K562 (cell line): ENCODE results near the gene SLC34A3. TPM values are rescaled to one million over a fixed set of nuclear protein-coding genes. Genes with fewer than 3 reads are reported as not detected.

Source experiments
- ATAC-seq: fragments of 200-7000 bp; cut with Tn5 transposase; 3 replicates; pipeline ENCODE4 v1.9.1; 2020; ENCODE audit warnings: moderate library complexity
- BruUV-seq: library from RNA; stranded (reverse); fragments of 400-500 nt; replicated peaks from 2 replicates; lab custom pipeline; 2021; lab: Mats Ljungman, UMichigan
- CTCF ChIA-PET: fragments of 300-600 bp; formaldehyde crosslinking; extraction: SDS; loops from one replicate; lab custom pipeline; 2021; ENCODE audit warnings: low intra/inter-chr PET ratio; lab: Yijun Ruan, JAX
- POLR2A ChIA-PET: fragments of 300-600, 350-650 bp; sonication (Branson Sonifier 250); formaldehyde crosslinking; extraction: SDS; loops from one replicate; lab custom pipeline; 2021; ENCODE audit warnings: antibody characterized with exemption, inconsistent platforms; lab: Yijun Ruan, JAX
- DNase-seq, 4 experiments: peaks; one replicate each; pipeline versions ENCODE4 v3.0.0 to v3.0.0-alpha.2; 2011 to 2018; ENCODE audit warnings: low spot score in 3 of 4, mixed read lengths in 3 of 4; ENCODE audit errors: extremely low read depth in 1 of 4
- FAIRE-seq: peaks from 2 replicates; lab custom pipeline; 2011; peaks lifted over from hg19 to GRCh38; lab: Jason Lieb, UNC
- H2AFZ ChIP-seq: 2 replicates; pipeline ENCODE4 v1.6.0; 2011; ENCODE audit warnings: low read depth, low read length, control low read depth, inconsistent platforms
- H3K27ac ChIP-seq: fragments of 200-600 bp; 3 replicates; pipeline ENCODE4 v1.8.0; 2011; ENCODE audit warnings: low read depth, mild to moderate bottlenecking, control low read depth, inconsistent platforms, low read length, moderate library complexity, mixed read lengths; ENCODE audit errors: extremely low read depth
- H3K27me3 ChIP-seq, 2 experiments: fragments of 300-600 bp in 1 of 2; 2 replicates in 1 of 2; 3 replicates in 1 of 2; pipeline versions ENCODE4 v1.6.0 to v1.8.0; 2011; ENCODE audit warnings: inconsistent platforms in 2 of 2, low read length in 2 of 2, mild to moderate bottlenecking in 1 of 2, mixed read lengths in 1 of 2, moderate library complexity in 1 of 2; ENCODE audit not compliant: control insufficient read depth in 2 of 2, insufficient read depth in 2 of 2
- H3K36me3 ChIP-seq: fragments of 300-600 bp; 3 replicates; pipeline ENCODE4 v1.8.0; 2011; ENCODE audit warnings: mild to moderate bottlenecking, low read length, inconsistent platforms; ENCODE audit not compliant: control insufficient read depth, insufficient read depth
- H3K4me1 ChIP-seq, 2 experiments: fragments of 200-600 bp in 1 of 2; replicated peaks in 1 of 2; 2 replicates in 1 of 2; 3 replicates in 1 of 2; pipeline versions ENCODE4 v1.5.1 to v1.8.0; 2011; ENCODE audit warnings: inconsistent platforms in 2 of 2, low read length in 2 of 2, mild to moderate bottlenecking in 1 of 2, mixed read lengths in 1 of 2, moderate library complexity in 1 of 2; ENCODE audit not compliant: control insufficient read depth in 2 of 2, insufficient read depth in 2 of 2
- H3K4me2 ChIP-seq: 2 replicates; pipeline ENCODE4 v1.6.1; 2011; ENCODE audit warnings: low read length, control low read depth, inconsistent platforms, mixed read lengths; ENCODE audit not compliant: insufficient read depth
- H3K4me3 ChIP-seq: fragments of 200-600 bp; sonication (generic), shearing (Covaris generic); 2 replicates; pipeline ENCODE4 v1.5.1; 2016; ENCODE audit warnings: control low read depth, inconsistent platforms
- H3K79me2 ChIP-seq: fragments of 200-600 bp; 3 replicates; pipeline ENCODE4 v1.8.0; 2011; ENCODE audit warnings: low read length, inconsistent platforms; ENCODE audit not compliant: control insufficient read depth, insufficient read depth
- H3K9ac ChIP-seq, 2 experiments: 2 replicates each; pipeline versions ENCODE4 v1.6.0 to v1.6.1; 2011; ENCODE audit warnings: low read depth in 2 of 2, low read length in 2 of 2, control low read depth in 1 of 2, inconsistent platforms in 1 of 2, mild to moderate bottlenecking in 1 of 2, mixed read lengths in 1 of 2; ENCODE audit not compliant: insufficient read depth in 1 of 2
- H3K9me1 ChIP-seq: one replicate; pipeline ENCODE4 v1.6.0; 2011; ENCODE audit warnings: inconsistent platforms, mild to moderate bottlenecking, low read length, moderate library complexity; ENCODE audit not compliant: control insufficient read depth, insufficient read depth
- H3K9me3 ChIP-seq: replicated peaks from 2 replicates; pipeline ENCODE4 v1.5.1; 2011; ENCODE audit warnings: low read depth, low read length, inconsistent platforms; ENCODE audit not compliant: control insufficient read depth, insufficient read depth
- H4K20me1 ChIP-seq: replicated peaks from 2 replicates; pipeline ENCODE4 v1.6.1; 2011; ENCODE audit warnings: low read length, inconsistent platforms, mixed read lengths; ENCODE audit not compliant: control insufficient read depth, insufficient read depth
- BCL6 ChIP-seq: fragments of 250-450 bp; sonication (Bioruptor Pico); IDR thresholded peaks from 2 replicates; pipeline ENCODE4 v1.4.0; 2020
- FOXK1 ChIP-seq: sonication (generic); formaldehyde crosslinking; IDR thresholded peaks from 2 replicates; pipeline ENCODE4 v1.8.0; 2022; ENCODE audit warnings: missing genetic modification reagents, mild to moderate bottlenecking, borderline replicate concordance
- GATA2 ChIP-seq: sonication (generic); formaldehyde crosslinking; IDR thresholded peaks from 2 replicates; pipeline ENCODE4 v1.4.0; 2020; ENCODE audit warnings: mild to moderate bottlenecking, missing genetic modification reagents
- HIVEP1 ChIP-seq: fragments of 250-450 bp; sonication (Bioruptor Pico); IDR thresholded peaks from 2 replicates; pipeline ENCODE4 v1.4.0; 2020; ENCODE audit warnings: mild to moderate bottlenecking
- HMGN3 ChIP-seq: IDR thresholded peaks from 2 replicates; pipeline ENCODE4 v1.6.1; 2011; ENCODE audit warnings: borderline replicate concordance, low read depth, mild to moderate bottlenecking, mixed read lengths, low read length; ENCODE audit not compliant: insufficient read length; ENCODE audit errors: extremely low read depth
- IFI16 ChIP-seq: fragments of 250-450 bp; sonication (Bioruptor Pico); IDR thresholded peaks from 2 replicates; pipeline ENCODE4 v2.1.2; 2022; ENCODE audit warnings: mild to moderate bottlenecking, inconsistent platforms
- MCM2 ChIP-seq: fragments of 450-650 bp; IDR thresholded peaks from 2 replicates; pipeline ENCODE4 v1.6.1; 2017; ENCODE audit warnings: low read depth, mild to moderate bottlenecking
- NFYB ChIP-seq: IDR thresholded peaks from 2 replicates; pipeline ENCODE4 v1.6.1; 2011; ENCODE audit warnings: mild to moderate bottlenecking, moderate library complexity; ENCODE audit not compliant: insufficient read length; ENCODE audit errors: extremely low read depth
- PHF8 ChIP-seq: fragments of 200-600 bp; sonication (generic); IDR thresholded peaks from 2 replicates; pipeline ENCODE4 v1.6.1; 2012; ENCODE audit warnings: mixed run types, mild to moderate bottlenecking, inconsistent platforms, low read length, moderate library complexity, borderline replicate concordance
- POLR2H ChIP-seq: IDR thresholded peaks from 2 replicates; pipeline ENCODE4 v1.6.1; 2016; ENCODE audit warnings: missing genetic modification characterization, low read depth, mild to moderate bottlenecking, control low read depth, missing compliant biosample characterization, moderate library complexity
- RBFOX2 ChIP-seq: fragments of 200-400 bp; formaldehyde crosslinking; IDR thresholded peaks from 2 replicates; pipeline ENCODE4 v1.6.1; 2017; ENCODE audit warnings: low read depth, mild to moderate bottlenecking, low read length, moderate library complexity
- RFX5 ChIP-seq: IDR thresholded peaks from 2 replicates; pipeline ENCODE4 v1.6.1; 2011; ENCODE audit warnings: low read depth, mild to moderate bottlenecking, improper control_type of control experiment, low read length
- SIRT6 ChIP-seq: IDR thresholded peaks from one replicate; pipeline ENCODE4 v1.6.1; 2012; ENCODE audit warnings: low read depth, mild to moderate bottlenecking, control low read depth, inconsistent platforms, low read length, moderate library complexity
- SOX6 ChIP-seq: fragments of 450-650 bp; IDR thresholded peaks from 2 replicates; pipeline ENCODE4 v1.6.1; 2014; ENCODE audit warnings: mild to moderate bottlenecking
- TCFL5 ChIP-seq: fragments of 250-450 bp; sonication (Bioruptor Pico); conservative IDR thresholded peaks from 2 replicates; pipeline ENCODE4 v1.6.1; 2021; ENCODE audit warnings: mild to moderate bottlenecking, moderate library complexity, matching md5 sums
- ZBTB17 ChIP-seq: fragments of 450-650 bp; formaldehyde crosslinking; IDR thresholded peaks from 2 replicates; pipeline ENCODE4 v1.4.0; 2020; ENCODE audit warnings: mild to moderate bottlenecking
- ZEB2 ChIP-seq: fragments of 450-650 bp; IDR thresholded peaks from 2 replicates; pipeline ENCODE4 v1.6.1; 2016
- WGBS: fragments of 100-300 bp; shearing (Covaris generic); methylation state at CpG from one replicate; pipeline ENCODE4 v1.1.6; 2016; ENCODE audit warnings: low coverage, mixed read lengths; ENCODE audit not compliant: insufficient coverage; ENCODE audit errors: missing lambda C conversion rate; 5-methylcytosine and 5-hydroxymethylcytosine counted together
- in situ Hi-C: fragments of 300-500 bp; cut with MboI; formaldehyde crosslinking; loops from 4 replicates; pipeline ENCODE4 v1.15.0; 2018; ENCODE audit warnings: inconsistent platforms, mixed read lengths
- intact Hi-C: fragments of 100-400 bp; cut with micrococcal nuclease; formaldehyde crosslinking; loops from 2 replicates; pipeline ENCODE4 v1.14.2; 2022
- polyA plus RNA-seq, 8 experiments: library from polyadenylated mRNA; depleted of rRNA in 4 of 8; stranded (reverse) in 5 of 8; unstranded in 3 of 8; fragments of >200 nt; fragmentation: Nextera tagmentation in 2 of 8; fragmentation: Illumina TruSeq in 1 of 8; extraction: Ambion mirVana in 2 of 8; extraction: Trizol in 1 of 8; gene quantifications; 2 replicates each; pipeline versions ENCODE4 v1.2.1 to v1.2.3, GENCODE V29; 2011 to 2014; ENCODE audit warnings: inconsistent platforms in 1 of 8, missing spikeins in 1 of 8
- total RNA-seq, 7 experiments: library from RNA; depleted of rRNA in 6 of 7; stranded (reverse); fragments of >200 nt in 6 of 7; fragmentation: Illumina TruSeq in 2 of 7; extraction: Trizol in 2 of 7; gene quantifications; 2 replicates each; pipeline versions ENCODE4 v1.2.1 to v1.2.3, GENCODE V29; 2011 to 2021; ENCODE audit warnings: low replicate concordance in 1 of 7
- TF ChIP-seq, protein P1 (sequence below): sonication (generic); formaldehyde crosslinking; IDR thresholded peaks from 2 replicates; pipeline ENCODE4 v1.8.1; 2023; ENCODE audit warnings: mild to moderate bottlenecking, missing genetic modification reagents
- TF ChIP-seq, protein P2 (sequence below), 2 experiments: fragments of 450-650 bp in 1 of 2; sonication (generic) in 1 of 2; formaldehyde crosslinking in 1 of 2; IDR thresholded peaks in 1 of 2; conservative IDR thresholded peaks in 1 of 2; 2 replicates each; pipeline versions ENCODE4 v1.6.1 to v1.8.1; 2016 to 2023; ENCODE audit warnings: mild to moderate bottlenecking in 2 of 2, moderate library complexity in 2 of 2, inconsistent platforms in 1 of 2, missing genetic modification reagents in 1 of 2
- TF ChIP-seq, protein P3 (sequence below), 3 experiments: fragments of 200-800 bp in 1 of 3; sonication (Bioruptor generic) in 1 of 3; sonication (generic) in 1 of 3; formaldehyde crosslinking in 1 of 3; IDR thresholded peaks; 2 replicates each; pipeline versions ENCODE4 v1.6.1 to v1.8.0; 2016 to 2022; ENCODE audit warnings: mild to moderate bottlenecking in 2 of 3, missing compliant biosample characterization in 2 of 3, missing genetic modification characterization in 2 of 3, missing genetic modification reagents in 1 of 3

Gene SLC34A3
- total and polyA plus RNA-seq, 9 of the 15 experiments (the other 6 are each of a cell fraction or from before 2014, with no cell fraction given): not detected

DNA sequence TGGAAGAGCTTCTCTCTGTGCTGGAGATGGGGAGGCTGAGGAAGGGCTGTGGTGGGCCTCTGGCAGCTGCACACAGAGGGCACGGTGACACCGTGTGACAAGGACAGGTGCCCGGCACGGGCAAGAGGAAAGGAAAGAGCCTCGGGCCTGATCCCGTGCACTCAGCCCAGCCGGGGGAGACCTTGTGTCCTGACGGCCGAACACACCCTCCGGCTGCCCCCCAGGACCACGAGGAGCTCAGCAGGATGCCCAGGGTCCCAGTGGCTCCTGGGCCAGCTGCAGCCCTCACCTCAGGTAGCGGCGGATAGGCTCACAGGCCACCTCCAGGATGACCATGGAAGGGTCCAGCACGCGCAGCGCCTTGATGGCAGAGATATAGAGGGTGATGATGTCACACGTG lies 47.9 kb upstream of the SLC34A3 start:
- H3K9me3 ChIP-seq: no peaks in the 10 kb centered on the region
- no peaks in the 10 kb centered on the region for H3K9me1 ChIP-seq
- no peak for DNase-seq
- H3K36me3 ChIP-seq: peaks cover 79% of the 10 kb centered on the region; the same call in 2 of the 3 replicates
- no peak overlapping the region for H3K4me2 ChIP-seq
- no peak overlapping the region for H3K27ac ChIP-seq
- ChIA-PET POLR2A (interaction anchor here (1.1 kb wide), 1 partner anchor 16 kb away, joined by 4 read pairs; no protein-coding TSS in a partner anchor), CTCF (no interaction called here)
- peak overlapping the region in 1 of 2 experiments; percentile 35; a peak in 2 of 4 replicates for H3K9ac ChIP-seq
- H3K79me2 ChIP-seq: peaks cover 18% of the 10 kb centered on the region
- H3K4me1 ChIP-seq: peaks cover 14 to 80% of the 10 kb centered on the region in 2 experiments
- no peaks in the 10 kb centered on the region for H3K27me3 ChIP-seq
- H3K4me3 ChIP-seq: no peak overlapping the region
- H2AFZ ChIP-seq: no peak overlapping the region
- intact Hi-C loops: no loop called here
- WGBS: 90% methylated on average over 13 of the region's 17 CpGs
- in situ Hi-C loops: no loop called here
- peaks cover 8% of the 10 kb centered on the region for H4K20me1 ChIP-seq
- BruUV-seq: no TSS peak
- FAIRE-seq: no peak
- ATAC-seq: no peak
- TF ChIP-seq RFX5: no peak
- no peak for TF ChIP-seq GATA2 (CRISPR knock-in tag)
- TF ChIP-seq HMGN3: peak; percentile 25
- no peak for TF ChIP-seq SOX6
- no peak for TF ChIP-seq BCL6 (CRISPR knock-in tag)
- TF ChIP-seq, protein P1, sequence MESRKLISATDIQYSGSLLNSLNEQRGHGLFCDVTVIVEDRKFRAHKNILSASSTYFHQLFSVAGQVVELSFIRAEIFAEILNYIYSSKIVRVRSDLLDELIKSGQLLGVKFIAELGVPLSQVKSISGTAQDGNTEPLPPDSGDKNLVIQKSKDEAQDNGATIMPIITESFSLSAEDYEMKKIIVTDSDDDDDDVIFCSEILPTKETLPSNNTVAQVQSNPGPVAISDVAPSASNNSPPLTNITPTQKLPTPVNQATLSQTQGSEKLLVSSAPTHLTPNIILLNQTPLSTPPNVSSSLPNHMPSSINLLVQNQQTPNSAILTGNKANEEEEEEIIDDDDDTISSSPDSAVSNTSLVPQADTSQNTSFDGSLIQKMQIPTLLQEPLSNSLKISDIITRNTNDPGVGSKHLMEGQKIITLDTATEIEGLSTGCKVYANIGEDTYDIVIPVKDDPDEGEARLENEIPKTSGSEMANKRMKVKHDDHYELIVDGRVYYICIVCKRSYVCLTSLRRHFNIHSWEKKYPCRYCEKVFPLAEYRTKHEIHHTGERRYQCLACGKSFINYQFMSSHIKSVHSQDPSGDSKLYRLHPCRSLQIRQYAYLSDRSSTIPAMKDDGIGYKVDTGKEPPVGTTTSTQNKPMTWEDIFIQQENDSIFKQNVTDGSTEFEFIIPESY (CRISPR knock-in tag): peak; percentile 58; the same call in 1 of the 2 replicates
- TF ChIP-seq FOXK1 (CRISPR knock-in tag): no peak
- TF ChIP-seq, protein P2, sequence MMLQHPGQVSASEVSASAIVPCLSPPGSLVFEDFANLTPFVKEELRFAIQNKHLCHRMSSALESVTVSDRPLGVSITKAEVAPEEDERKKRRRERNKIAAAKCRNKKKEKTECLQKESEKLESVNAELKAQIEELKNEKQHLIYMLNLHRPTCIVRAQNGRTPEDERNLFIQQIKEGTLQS (IDR thresholded peaks at IDR 0.05): 0 out of 2 replicates have a peak, but pooled peaks have one; percentile 13
- TF ChIP-seq, protein P2 (CRISPR knock-in tag; conservative IDR thresholded peaks at IDR 0.05): no peak
- TF ChIP-seq HIVEP1 (CRISPR knock-in tag): no peak
- TF ChIP-seq SIRT6: no peak
- TF ChIP-seq PHF8: no peak
- no peak for TF ChIP-seq TCFL5 (CRISPR knock-in tag)
- no peak for TF ChIP-seq POLR2H
- no peak for TF ChIP-seq ZBTB17 (CRISPR knock-in tag)
- TF ChIP-seq MCM2: no peak
- TF ChIP-seq IFI16 (CRISPR knock-in tag): no peak
- no peak for TF ChIP-seq ZEB2
- TF ChIP-seq, protein P3, sequence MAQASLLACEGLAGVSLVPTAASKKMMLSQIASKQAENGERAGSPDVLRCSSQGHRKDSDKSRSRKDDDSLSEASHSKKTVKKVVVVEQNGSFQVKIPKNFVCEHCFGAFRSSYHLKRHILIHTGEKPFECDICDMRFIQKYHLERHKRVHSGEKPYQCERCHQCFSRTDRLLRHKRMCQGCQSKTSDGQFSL (CRISPR knock-in tag; IDR thresholded peaks at IDR 0.05): no peak
- TF ChIP-seq, protein P3 (tag; IDR thresholded peaks at IDR 0.05): no peak
- no peak for TF ChIP-seq NFYB
- TF ChIP-seq RBFOX2: 0 out of 2 replicates have a peak, but pooled peaks have one; percentile 8
